B cell (primary cell): Measurements from ENCODE around the gene ZCCHC7. TPM values are rescaled to one million over a fixed set of nuclear protein-coding genes. Genes with fewer than 3 reads are reported as not detected.

Experiments
- ATAC-seq: fragments of 200-7000 bp; cut with Tn5 transposase; one replicate; pipeline ENCODE4 v1.10.0; 2021; ENCODE audit warnings: low read depth, mild to moderate bottlenecking, moderate number of reproducible peaks, moderate library complexity
- CTCF ChIA-PET: fragments of 350-600 bp; sonication (Branson Sonifier 250); formaldehyde crosslinking; loops from one replicate; lab custom pipeline; 2021; ENCODE audit warnings: antibody characterized with exemption, inconsistent platforms; lab: Charles Lee
- POLR2A ChIA-PET: fragments of 350-600 bp; sonication (Branson Sonifier 250); formaldehyde crosslinking; loops from one replicate; lab custom pipeline; 2021; ENCODE audit warnings: antibody characterized with exemption; lab: Charles Lee
- DNase-seq: peaks from one replicate; pipeline ENCODE4 v3.0.0; 2013
- H2AFZ ChIP-seq: 2 replicates; pipeline ENCODE4 v1.6.1; 2012; ENCODE audit warnings: mild to moderate bottlenecking, low read depth, low read length; ENCODE audit not compliant: insufficient read depth, poor library complexity, severe bottlenecking
- H3K27ac ChIP-seq, 2 donors: 1 replicate in 1 of 2; 2 replicates in 1 of 2; pipeline ENCODE4 v1.5.1; 2012 to 2013; ENCODE audit warnings: low read length in 2 of 2, mild to moderate bottlenecking in 2 of 2, moderate library complexity in 1 of 2
- H3K27me3 ChIP-seq, 4 experiments: fragments of 200-600 bp in 1 of 4; sonication (generic) in 1 of 4; replicated peaks in 1 of 4; 1 replicate in 2 of 4; 2 replicates in 2 of 4; pipeline versions ENCODE4 v1.6.1 to v1.7.0; 2013 to 2016; ENCODE audit warnings: low read length in 3 of 4, mild to moderate bottlenecking in 2 of 4, mixed read lengths in 1 of 4, moderate library complexity in 1 of 4; ENCODE audit not compliant: insufficient read depth in 4 of 4, control insufficient read depth in 3 of 4; ENCODE audit errors: control extremely low read depth in 1 of 4
- H3K36me3 ChIP-seq, 2 experiments: replicated peaks in 1 of 2; 1 replicate in 1 of 2; 2 replicates in 1 of 2; pipeline versions ENCODE4 v1.6.1 to v1.7.1; 2013; ENCODE audit warnings: low read length in 1 of 2; ENCODE audit not compliant: insufficient read depth in 2 of 2, control insufficient read depth in 1 of 2; ENCODE audit errors: control extremely low read depth in 1 of 2, extremely low read depth in 1 of 2
- H3K4me1 ChIP-seq, 2 donors: fragments of 200-600 bp in 1 of 2; sonication (generic) in 1 of 2; 1 replicate in 1 of 2; 2 replicates in 1 of 2; pipeline versions ENCODE4 v1.5.1 to v1.6.1; 2013 to 2017; ENCODE audit warnings: low read length in 2 of 2; ENCODE audit not compliant: control insufficient read depth in 2 of 2, insufficient read depth in 2 of 2
- H3K4me2 ChIP-seq: replicated peaks from 2 replicates; pipeline ENCODE3; 2012; ENCODE audit warnings: mild to moderate bottlenecking, low read depth, low read length; ENCODE audit not compliant: poor library complexity, severe bottlenecking
- H3K4me3 ChIP-seq, 5 experiments: fragments of 200-600 bp in 1 of 5; sonication (generic) in 1 of 5; 1 replicate in 3 of 5; 2 replicates in 2 of 5; pipeline versions ENCODE4 v1.5.1 to v1.7.0; 2011 to 2016; ENCODE audit warnings: low read length in 4 of 5, mild to moderate bottlenecking in 4 of 5, low read depth in 2 of 5, control low read depth in 1 of 5, moderate library complexity in 1 of 5; ENCODE audit not compliant: insufficient read depth in 1 of 5; ENCODE audit errors: control extremely low read depth in 1 of 5, extremely low read depth in 1 of 5
- H3K79me2 ChIP-seq: fragments of 200-600 bp; sonication (generic); one replicate; pipeline ENCODE4 v1.6.0; 2016; ENCODE audit warnings: low read length; ENCODE audit not compliant: control insufficient read depth, insufficient read depth
- H3K9ac ChIP-seq: fragments of 200-600 bp; sonication (generic); 2 replicates; pipeline ENCODE4 v1.6.1; 2017; ENCODE audit warnings: mild to moderate bottlenecking, low read length, moderate library complexity
- H3K9me3 ChIP-seq, 3 donors: one replicate each; pipeline versions ENCODE4 v1.6.1 to v1.7.1; 2013; ENCODE audit warnings: low read length in 2 of 3; ENCODE audit not compliant: control insufficient read depth in 2 of 3, insufficient read depth in 1 of 3; ENCODE audit errors: control extremely low read depth in 1 of 3
- H4K20me1 ChIP-seq: 2 replicates; pipeline ENCODE4 v1.6.0; 2012; ENCODE audit warnings: mild to moderate bottlenecking, low read length; ENCODE audit not compliant: insufficient read depth, control insufficient read depth, poor library complexity, severe bottlenecking
- H3K27ac Mint-ChIP-seq: one replicate; pipeline ENCODE4 v1.8.0; 2021; ENCODE audit warnings: mixed read lengths
- H3K27me3 Mint-ChIP-seq: one replicate; pipeline ENCODE4 v1.8.0; 2021; ENCODE audit warnings: mixed read lengths
- H3K4me1 Mint-ChIP-seq: one replicate; pipeline ENCODE4 v1.8.0; 2021; ENCODE audit warnings: mixed read lengths
- H3K4me3 Mint-ChIP-seq: one replicate; pipeline ENCODE4 v1.8.0; 2021; ENCODE audit warnings: mixed read lengths
- H3K9me3 Mint-ChIP-seq: one replicate; pipeline ENCODE4 v1.8.0; 2022; ENCODE audit warnings: mixed read lengths; ENCODE audit not compliant: insufficient read depth
- CTCF ChIP-seq: fragments of 200-600 bp; IDR thresholded peaks from one replicate; pipeline ENCODE4 v1.8.0; 2022; ENCODE audit warnings: antibody characterized with exemption, mild to moderate bottlenecking
- EZH2 ChIP-seq: IDR thresholded peaks from 2 replicates; pipeline ENCODE4 v1.6.1; 2012; ENCODE audit warnings: borderline replicate concordance, low read depth, mild to moderate bottlenecking, moderate library complexity, low read length; ENCODE audit not compliant: insufficient read depth, poor library complexity, severe bottlenecking
- whole genome bisulfite sequencing: methylation state at CpG from one replicate; pipeline ENCODE4 v1.1.5; 2013; ENCODE audit warnings: missing lambda C conversion rate; ENCODE audit not compliant: insufficient coverage; 5-methylcytosine and 5-hydroxymethylcytosine counted together
- intact Hi-C: fragments of 100-400 bp; cut with micrococcal nuclease; formaldehyde crosslinking; loops from one replicate; pipeline ENCODE4 v1.10.0; 2022
- polyA plus RNA-seq: library from polyadenylated mRNA; depleted of rRNA; stranded (reverse); fragments of >200 nt; gene quantifications from 2 replicates; pipeline ENCODE4 v1.2.3, GENCODE V29; 2012
- total RNA-seq, 2 donors: library from RNA; stranded (reverse); fragments of 120-200 nt in 1 of 2; gene quantifications; 1 replicate in 1 of 2; 2 replicates in 1 of 2; pipeline versions ENCODE4 v1.2.3 to v1.2.4, GENCODE V29; 2013 to 2022

Gene ZCCHC7
- total and polyA plus RNA-seq, 2 donors (not counting 1 experiment from before 2014, with no cell fraction given), result 56.3 to 83.5 TPM

- ChIA-PET POLR2A (interaction anchor here (0.7 kb wide), 1 partner anchor 181 kb away, joined by 3 read pairs; no protein-coding TSS in a partner anchor), CTCF (interaction anchor here (1.2 to 2.8 kb wide), 3 partner anchors 12 to 62 kb away, joined by 3 to 13 read pairs (median 3); no protein-coding TSS in a partner anchor)
- H3K27ac ChIP-seq, result peak overlapping the region; percentile 71 to 87
- Mint-ChIP-seq H3K4me3 (peak overlapping the region; percentile 80), H3K4me1 (peaks cover 65% of the 10 kb centered on the region), H3K27me3 (no peaks in the 10 kb centered on the region), H3K27ac (peak overlapping the region; percentile 92), H3K9me3 (no peaks in the 10 kb centered on the region)
- H3K79me2 ChIP-seq, result peaks cover 99% of the 10 kb centered on the region
- H3K9me3 ChIP-seq, result peaks cover 0 to 3% (median 0%) of the 10 kb centered on the region in 3 donors
- no peaks in the 10 kb centered on the region for H4K20me1 ChIP-seq
- no peak overlapping the region for H2AFZ ChIP-seq
- peaks cover 4 to 36% of the 10 kb centered on the region in 2 experiments for H3K36me3 ChIP-seq
- H3K27me3 ChIP-seq, result no peaks in the 10 kb centered on the region
- peak overlapping the region; percentile 21 for H3K9ac ChIP-seq
- peaks cover 57 to 82% of the 10 kb centered on the region in 2 donors for H3K4me1 ChIP-seq
- ATAC-seq (peak; percentile 36), DNase-seq (peak; percentile 49)
- no CpG with 5 or more reads among the region's 2 CpGs for WGBS
- TF ChIP-seq EZH2 (no peak), CTCF (no peak)
- intact Hi-C loops, result loop anchor here (1.0 to 5.0 kb wide), 3 partner anchors 12 to 43 kb away; no protein-coding TSS in a partner anchor
- peak overlapping the region; percentile 71 for H3K4me2 ChIP-seq
- H3K4me3 ChIP-seq, result peak overlapping the region in 2 of 5 experiments; percentile 2 to 46
Measured at GRCh38 chr9:37209431-37210386, 89.3 kb downstream of the ZCCHC7 start.
